GM12874 (cell line): ENCODE results near the gene SEPTIN2.
A peak's percentile ranks its signal among the peaks of the same experiment; 100 is the strongest.

Experiments used
- CTCF ChIP-seq: IDR thresholded peaks from 2 replicates; pipeline ENCODE4 v1.5.1; 2011; ENCODE audit warnings: low read depth, mild to moderate bottlenecking, control low read depth, low read length, moderate library complexity; ENCODE audit not compliant: insufficient read depth

The SEPTIN2 gene

GRCh38 chr2:241310917-241311566, 4.7 kb upstream of the SEPTIN2 start:
- no peak for TF ChIP-seq CTCF

- no peak for TF ChIP-seq CTCF
These were observed 3.6 kb upstream of the SEPTIN2 start for GRCh38 chr2:241312082-241312481.

GRCh38 chr2:241313543-241314095, 2.1 kb upstream of the SEPTIN2 start:
- TF ChIP-seq CTCF, result no peak

GRCh38 chr2:241314226-241315092, 1.3 kb upstream of the SEPTIN2 start:
- TF ChIP-seq CTCF, result no peak

- peak; percentile 36; the same call in 1 of the 2 replicates for TF ChIP-seq CTCF
These were observed 439 bp upstream of the SEPTIN2 start, which contains the start of gene HDLBP for GRCh38 chr2:241315093-241315878. Gene HDLBP (minus strand): TSS chr2:241315672. CDS start chr2:241266869, 48,803 bp downstream.

GRCh38 chr2:241316825-241317224, 1.1 kb downstream of the SEPTIN2 start:
- TF ChIP-seq CTCF, result no peak
